Spinal cord (tissue), 10 donors: ENCODE data around the gene OR2D2. TPM values are rescaled to one million over a fixed set of nuclear protein-coding genes. Genes with fewer than 3 reads are reported as not detected.
"Not testable (repeated sequence)": the region's sequence is repeated elsewhere in the genome, so short reads cannot be mapped to it uniquely, and the experiment has no call there.

ENCODE experiments used
- DNase-seq, 6 donors: peaks; one replicate each; pipeline versions ENCODE4 v3.0.0 to v3.0.0-alpha.2; 2013 to 2015; ENCODE audit warnings: low spot score in 6 of 6, low read depth in 4 of 6
- H3K27ac ChIP-seq: one replicate; pipeline ENCODE4 v1.5.1; 2013; ENCODE audit warnings: low read depth, low read length, control low read depth
- H3K27me3 ChIP-seq: one replicate; pipeline ENCODE4 v1.6.1; 2013; ENCODE audit warnings: low read length; ENCODE audit not compliant: control insufficient read depth, insufficient read depth
- H3K36me3 ChIP-seq: one replicate; pipeline ENCODE4 v1.6.1; 2013; ENCODE audit warnings: low read length; ENCODE audit not compliant: control insufficient read depth, insufficient read depth
- H3K4me1 ChIP-seq: one replicate; pipeline ENCODE4 v1.6.1; 2013; ENCODE audit warnings: low read length; ENCODE audit not compliant: control insufficient read depth, insufficient read depth
- H3K4me3 ChIP-seq: one replicate; pipeline ENCODE4 v1.5.1; 2013; ENCODE audit warnings: low read depth, low read length, control low read depth
- H3K9me3 ChIP-seq: one replicate; pipeline ENCODE4 v1.6.1; 2013; ENCODE audit warnings: low read length; ENCODE audit not compliant: control insufficient read depth, insufficient read depth
- WGBS: methylation state at CpG from one replicate; pipeline ENCODE4 v1.1.5; 2013; ENCODE audit warnings: missing lambda C conversion rate; ENCODE audit not compliant: insufficient coverage; 5-methylcytosine and 5-hydroxymethylcytosine counted together
- polyA plus RNA-seq, 2 donors: library from polyadenylated mRNA; unstranded; fragments of 120-200 nt; gene quantifications; one replicate each; pipeline ENCODE4 v1.2.1, GENCODE V29; 2013; ENCODE audit not compliant: insufficient read length in 2 of 2
- total RNA-seq, 2 donors: library from RNA; depleted of rRNA in 1 of 2; stranded (reverse); fragments of 120-200 nt in 1 of 2; fragments of >200 nt in 1 of 2; gene quantifications; one replicate each; pipeline versions ENCODE4 v1.2.3 to v1.2.4, GENCODE V29; 2013 to 2014
- donor health status: healthy.

The OR2D2 gene
- total and polyA plus RNA-seq, 4 donors = 0.22 to 0.40 TPM; not detected in 2

DNA sequence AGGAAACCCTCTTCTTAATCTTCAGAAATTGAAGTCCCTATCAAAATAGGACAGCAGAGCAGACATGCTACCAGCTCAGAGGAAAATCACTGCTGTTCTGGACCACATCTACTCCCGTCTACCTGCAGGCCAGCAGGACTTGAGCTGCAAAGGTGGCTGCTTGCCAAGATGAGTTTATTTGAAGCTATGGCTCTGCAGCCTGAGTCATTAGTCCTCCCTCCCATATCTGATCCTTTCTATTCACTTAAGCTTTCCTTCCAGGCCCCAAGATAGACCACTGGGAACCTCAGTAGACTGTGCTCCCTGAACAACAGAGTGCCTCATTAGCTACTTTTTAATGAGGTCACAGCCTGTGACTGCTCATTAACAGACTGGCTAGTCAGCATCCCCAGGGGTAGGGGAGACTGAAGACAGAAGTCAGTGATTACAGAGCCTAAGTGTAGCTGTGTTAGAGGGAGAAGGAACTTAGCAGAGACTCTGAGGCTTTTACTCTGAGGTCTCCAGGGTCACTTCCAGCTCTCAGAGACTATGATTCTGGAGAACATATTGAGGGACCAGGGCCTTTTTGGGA, 36.2 kb downstream of the OR2D2 start:
- 90% methylated on average over 1 of the region's 1 CpG for WGBS
- no peaks in the 10 kb centered on the region for H3K9me3 ChIP-seq
- no peaks in the 10 kb centered on the region for H3K4me1 ChIP-seq
- DNase-seq = peak in 1 of 6 donors; percentile 44
- H3K4me3 ChIP-seq = no peak overlapping the region
- H3K27me3 ChIP-seq = no peaks in the 10 kb centered on the region
- H3K36me3 ChIP-seq = no peaks in the 10 kb centered on the region
- no peak overlapping the region for H3K27ac ChIP-seq

DNA sequence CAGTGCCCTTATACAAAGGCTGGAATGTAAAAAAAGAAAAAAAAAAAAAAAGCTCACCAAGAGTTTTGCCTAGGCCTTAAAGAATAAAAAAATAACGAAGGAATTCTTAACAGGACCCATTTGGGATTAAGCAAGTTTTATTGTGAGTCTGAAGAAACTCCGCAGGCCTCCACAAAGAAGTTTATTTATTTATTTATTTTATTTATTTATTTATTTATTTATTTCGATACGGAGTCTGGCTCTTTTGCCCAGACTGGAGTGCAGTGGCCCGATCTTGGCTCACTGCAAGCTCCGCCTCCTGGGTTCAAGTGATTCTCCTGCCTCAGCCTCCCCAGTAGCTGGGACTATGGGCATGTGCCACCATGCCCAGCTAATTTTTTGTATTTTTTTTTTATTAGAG, 37.5 kb downstream of the OR2D2 start:
- H3K4me1 ChIP-seq, H3K27ac ChIP-seq, H3K9me3 ChIP-seq, H3K27me3 ChIP-seq, H3K4me3 ChIP-seq, DNase-seq, H3K36me3 ChIP-seq: not testable (repeated sequence)
- WGBS = 100% methylated on average over 3 of the region's 6 CpGs

DNA sequence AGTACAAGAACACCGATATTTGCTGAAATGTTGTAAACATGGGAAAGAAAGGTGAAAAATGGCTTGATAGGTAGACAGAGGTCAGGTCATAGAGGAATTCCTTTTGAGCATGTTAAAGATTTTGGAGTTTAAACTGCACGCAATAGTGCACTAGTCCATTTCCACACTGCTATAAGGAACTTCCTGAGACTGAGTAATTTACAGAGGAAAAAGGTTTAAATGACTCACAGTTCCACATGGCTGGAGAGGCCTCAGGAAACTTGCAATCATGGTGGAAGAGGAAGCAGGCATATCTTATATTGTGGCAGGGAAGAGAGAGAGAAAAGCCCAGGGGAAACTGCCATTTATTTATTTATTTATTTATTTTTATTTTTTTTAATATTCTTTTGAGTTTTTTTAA, 41.8 kb downstream of the OR2D2 start:
- no peak overlapping the region for H3K27ac ChIP-seq
- WGBS = 89% methylated on average over 1 of the region's 2 CpGs
- no peak for DNase-seq
- H3K4me3 ChIP-seq = no peak overlapping the region
- H3K27me3 ChIP-seq = no peaks in the 10 kb centered on the region
- H3K36me3 ChIP-seq = no peaks in the 10 kb centered on the region
- H3K4me1 ChIP-seq = no peaks in the 10 kb centered on the region
- H3K9me3 ChIP-seq = no peaks in the 10 kb centered on the region

DNA sequence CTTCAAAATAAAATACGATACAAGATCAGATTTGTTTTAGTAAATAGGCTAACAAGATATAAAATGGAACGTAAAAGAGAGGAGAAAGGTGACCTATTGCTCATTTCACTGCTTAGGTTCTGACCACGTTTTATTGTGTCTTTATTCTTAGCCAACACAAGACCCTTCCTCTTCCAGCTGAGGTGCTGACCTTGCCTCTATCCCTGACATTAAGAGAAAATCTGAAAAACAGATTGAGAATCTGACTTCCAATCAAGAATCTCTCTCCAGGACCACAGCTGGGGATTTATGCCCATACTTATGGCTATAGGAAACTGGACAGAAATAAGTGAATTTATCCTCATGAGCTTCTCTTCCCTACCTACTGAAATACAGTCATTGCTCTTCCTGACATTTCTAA, 46.9 kb downstream of the OR2D2 start, which contains the start of gene OR10A5:
TSS of gene OR10A5 (plus strand) at position 301 of the 400 bp plus-strand sequence. CDS start at position 301, 0 bp downstream.
- Histone ChIP-seq H3K27me3 (no peaks in the 10 kb centered on the region), H3K4me3 (no peak within 1 kb of the TSS), H3K27ac (no peak within 1 kb of the TSS), H3K36me3 (no peaks in the 10 kb centered on the region), H3K9me3 (no peaks in the 10 kb centered on the region), H3K4me1 (no peaks in the 10 kb centered on the region)
- WGBS = no CpG with 5 or more reads among the region's 3 CpGs
- DNase-seq = no peak

DNA sequence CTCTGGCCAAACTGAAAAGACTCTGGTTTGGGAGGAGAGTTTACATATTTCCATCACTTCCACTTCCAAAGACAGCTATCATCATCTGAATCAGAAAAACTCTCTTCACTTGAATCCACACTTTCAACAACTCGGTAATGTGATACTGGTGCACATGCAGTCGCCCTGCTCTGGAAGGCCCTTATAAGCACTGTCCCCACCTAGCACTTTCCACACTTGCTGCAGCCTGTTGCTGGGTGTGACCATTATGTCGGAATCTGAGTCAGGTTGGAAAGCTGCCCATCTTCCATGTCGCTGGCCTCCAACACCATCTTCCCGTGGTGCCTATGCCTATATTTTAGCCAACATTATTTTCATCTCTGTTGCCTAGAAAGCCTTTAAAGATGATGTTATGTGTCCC, 47.9 kb downstream of the OR2D2 start:
- 98% methylated on average over 3 of the region's 5 CpGs for WGBS
- no peaks in the 10 kb centered on the region for H3K27me3 ChIP-seq
- DNase-seq = no peak
- no peak overlapping the region for H3K27ac ChIP-seq
- no peaks in the 10 kb centered on the region for H3K9me3 ChIP-seq
- H3K4me3 ChIP-seq = no peak overlapping the region
- H3K36me3 ChIP-seq = no peaks in the 10 kb centered on the region
- H3K4me1 ChIP-seq = no peaks in the 10 kb centered on the region

DNA sequence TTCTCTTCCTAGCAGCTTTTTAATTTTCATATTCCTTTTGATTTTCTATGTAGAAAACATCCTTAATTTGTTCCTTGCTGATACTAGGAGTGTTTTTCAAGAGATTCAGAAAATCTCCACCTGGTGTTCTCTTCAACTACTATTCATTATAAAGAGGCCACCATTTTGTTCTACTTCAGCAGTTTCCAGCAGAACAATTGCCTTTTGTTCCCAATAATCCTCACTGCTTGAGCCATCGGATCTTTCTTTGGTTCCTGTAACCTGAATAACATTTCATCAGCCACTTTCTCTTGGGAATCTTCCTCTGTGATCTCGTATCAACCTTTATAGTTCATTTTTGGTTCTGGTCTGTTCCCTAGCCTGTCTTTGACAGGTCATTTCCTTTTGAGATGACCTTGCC, 48.6 kb downstream of the OR2D2 start:
- H3K4me3 ChIP-seq = no peak overlapping the region
- no peaks in the 10 kb centered on the region for H3K9me3 ChIP-seq
- no peak for DNase-seq
- H3K4me1 ChIP-seq = no peaks in the 10 kb centered on the region
- H3K36me3 ChIP-seq = no peaks in the 10 kb centered on the region
- 38% methylated on average over 2 of the region's 2 CpGs for WGBS
- no peak overlapping the region for H3K27ac ChIP-seq
- no peaks in the 10 kb centered on the region for H3K27me3 ChIP-seq

DNA sequence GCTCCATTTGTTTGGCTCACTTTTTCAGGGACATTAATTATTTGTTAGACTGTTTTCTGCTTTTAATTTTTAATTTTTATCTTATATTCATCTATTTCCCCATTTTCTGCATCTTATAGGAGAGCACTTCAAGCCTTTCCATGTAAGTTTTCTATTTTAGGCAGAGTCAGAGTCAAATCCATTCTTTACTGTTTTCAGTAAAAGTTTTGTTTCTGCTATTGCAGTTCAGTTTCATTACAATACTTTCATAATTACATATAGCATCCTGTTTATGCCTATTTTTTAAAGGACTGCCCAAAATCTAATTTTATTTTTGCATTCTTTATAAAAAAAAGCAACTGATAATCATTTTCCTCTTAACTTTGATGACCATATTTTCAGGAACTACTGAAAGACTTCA, 50.6 kb downstream of the OR2D2 start:
- H3K4me3 ChIP-seq = no peak overlapping the region
- H3K9me3 ChIP-seq = no peaks in the 10 kb centered on the region
- no peaks in the 10 kb centered on the region for H3K36me3 ChIP-seq
- no peak for DNase-seq
- H3K4me1 ChIP-seq = no peaks in the 10 kb centered on the region
- no peaks in the 10 kb centered on the region for H3K27me3 ChIP-seq
- H3K27ac ChIP-seq = no peak overlapping the region

Other genes starting within 250 kb of the OR2D2 start
- 10 to 100 TPM; 29.1 to 43.6 TPM for gene DCHS1, start 236.7 kb downstream of the OR2D2 start, total RNA-seq
- 10 to 100 TPM; 38.8 to 42.8 TPM for gene DCHS1, start 236.7 kb downstream of the OR2D2 start, polyA plus RNA-seq
- gene MRPL17, start 209.2 kb downstream of the OR2D2 start, total RNA-seq = 10 to 100 TPM; 21.6 to 46.2 TPM
- gene MRPL17, start 209.2 kb downstream of the OR2D2 start, polyA plus RNA-seq = 10 to 100 TPM; 47.4 to 53.8 TPM
- under 1 TPM; 0.28 to 0.30 TPM for gene OR2AG2, start 120.5 kb downstream of the OR2D2 start, total RNA-seq
- gene OR2AG2, start 120.5 kb downstream of the OR2D2 start, polyA plus RNA-seq = under 1 TPM; 0.06 to 0.14 TPM
- not detected for gene OR2AG1, start 109.5 kb downstream of the OR2D2 start, total RNA-seq
- under 1 TPM in 1 of 2 donors, not detected in 1; 0.05 TPM for gene OR2AG1, start 109.5 kb downstream of the OR2D2 start, polyA plus RNA-seq
- gene OR6A2, start 92.8 kb downstream of the OR2D2 start, total RNA-seq = under 1 TPM; 0.11 to 0.89 TPM
- gene OR6A2, start 92.8 kb downstream of the OR2D2 start, polyA plus RNA-seq = not detected
- not detected for gene OR10A5, start 46.8 kb downstream of the OR2D2 start, total RNA-seq
- gene OR10A5, start 46.8 kb downstream of the OR2D2 start, polyA plus RNA-seq = not detected
- not detected for gene OR10A2, start 29.4 kb downstream of the OR2D2 start, total RNA-seq
- under 1 TPM; 0.08 to 0.21 TPM for gene OR10A2, start 29.4 kb downstream of the OR2D2 start, polyA plus RNA-seq
- gene OR10A4, start 15.9 kb downstream of the OR2D2 start, total RNA-seq = not detected
- not detected for gene OR10A4, start 15.9 kb downstream of the OR2D2 start, polyA plus RNA-seq
- gene OR2D3, start 28.5 kb upstream of the OR2D2 start, total RNA-seq = not detected
- gene OR2D3, start 28.5 kb upstream of the OR2D2 start, polyA plus RNA-seq = not detected
- 1 to 10 TPM; 2.5 to 2.8 TPM for gene ZNF215, start 33.9 kb upstream of the OR2D2 start, total RNA-seq
- gene ZNF215, start 33.9 kb upstream of the OR2D2 start, polyA plus RNA-seq = 1 to 10 TPM; 3.1 to 4.3 TPM
- gene ZNF214, start 127.8 kb upstream of the OR2D2 start, total RNA-seq = 10 to 100 TPM; 11.5 to 12.7 TPM
- 1 to 10 TPM; 5.8 to 6.8 TPM for gene ZNF214, start 127.8 kb upstream of the OR2D2 start, polyA plus RNA-seq
- 1 to 10 TPM; 1.2 to 2.2 TPM for gene NLRP14, start 128.0 kb upstream of the OR2D2 start, total RNA-seq
- gene NLRP14, start 128.0 kb upstream of the OR2D2 start, polyA plus RNA-seq = 1 to 10 TPM; 1.0 to 2.6 TPM
- gene RBMXL2, start 196.5 kb upstream of the OR2D2 start, total RNA-seq = 1 to 10 TPM in 1 of 2 donors, under 1 TPM in 1; 0.55 to 1.4 TPM
- 1 to 10 TPM in 1 of 2 donors, under 1 TPM in 1; 0.95 to 1.5 TPM for gene RBMXL2, start 196.5 kb upstream of the OR2D2 start, polyA plus RNA-seq